SJSA1 (cell line): ENCODE results near the gene LCK. TPM values are rescaled to one million over a fixed set of nuclear protein-coding genes. Genes with fewer than 3 reads are reported as not detected.
"Not testable (repeated sequence)": the region's sequence is repeated elsewhere in the genome, so short reads cannot be mapped to it uniquely, and the experiment has no call there.

ENCODE experiments used
- DNase-seq, 2 experiments: peaks; one replicate each; pipeline ENCODE4 v3.0.0-alpha.2; 2015 to 2020; ENCODE audit warnings: low spot score in 2 of 2, low read depth in 1 of 2
- H3K27ac ChIP-seq: fragments of 250-450 bp; sonication (Bioruptor Pico); 2 replicates; pipeline ENCODE4 v1.5.1; 2020; ENCODE audit warnings: mild to moderate bottlenecking, moderate library complexity
- H3K27me3 ChIP-seq: fragments of 250-450 bp; sonication (Bioruptor Pico); replicated peaks from 2 replicates; pipeline ENCODE4 v1.5.1; 2020; ENCODE audit warnings: mild to moderate bottlenecking, moderate library complexity
- H3K36me3 ChIP-seq: fragments of 250-450 bp; sonication (Bioruptor Pico); 2 replicates; pipeline ENCODE4 v1.5.1; 2020; ENCODE audit warnings: mild to moderate bottlenecking
- H3K4me1 ChIP-seq: fragments of 250-450 bp; sonication (Bioruptor Pico); replicated peaks from 2 replicates; pipeline ENCODE4 v1.6.1; 2021; ENCODE audit warnings: mild to moderate bottlenecking
- H3K4me3 ChIP-seq: fragments of 250-450 bp; sonication (Bioruptor Pico); 2 replicates; pipeline ENCODE4 v1.5.1; 2020; ENCODE audit warnings: mild to moderate bottlenecking
- H3K9me3 ChIP-seq: fragments of 250-450 bp; sonication (Bioruptor Pico); replicated peaks from 2 replicates; pipeline ENCODE4 v1.5.1; 2020; ENCODE audit warnings: mild to moderate bottlenecking
- total RNA-seq: library from RNA; depleted of rRNA; stranded (reverse); fragments of >200 nt; shearing (Covaris generic); gene quantifications from 2 replicates; pipeline ENCODE4 v1.2.3, GENCODE V29; 2014

The LCK gene
- total RNA-seq, 1 experiment from 2014 or later, result not detected

GRCh38 chr1:32273391-32274208 lies 22.5 kb downstream of the LCK start:
- no peaks in the 10 kb centered on the region for H3K36me3 ChIP-seq
- H3K4me1 ChIP-seq, result peaks cover 9% of the 10 kb centered on the region
- peak in 1 of 2 experiments; percentile 47 for DNase-seq
- no peaks in the 10 kb centered on the region for H3K9me3 ChIP-seq
- no peak overlapping the region for H3K27ac ChIP-seq
- H3K4me3 ChIP-seq, result no peak overlapping the region
- H3K27me3 ChIP-seq, result no peaks in the 10 kb centered on the region

DNA sequence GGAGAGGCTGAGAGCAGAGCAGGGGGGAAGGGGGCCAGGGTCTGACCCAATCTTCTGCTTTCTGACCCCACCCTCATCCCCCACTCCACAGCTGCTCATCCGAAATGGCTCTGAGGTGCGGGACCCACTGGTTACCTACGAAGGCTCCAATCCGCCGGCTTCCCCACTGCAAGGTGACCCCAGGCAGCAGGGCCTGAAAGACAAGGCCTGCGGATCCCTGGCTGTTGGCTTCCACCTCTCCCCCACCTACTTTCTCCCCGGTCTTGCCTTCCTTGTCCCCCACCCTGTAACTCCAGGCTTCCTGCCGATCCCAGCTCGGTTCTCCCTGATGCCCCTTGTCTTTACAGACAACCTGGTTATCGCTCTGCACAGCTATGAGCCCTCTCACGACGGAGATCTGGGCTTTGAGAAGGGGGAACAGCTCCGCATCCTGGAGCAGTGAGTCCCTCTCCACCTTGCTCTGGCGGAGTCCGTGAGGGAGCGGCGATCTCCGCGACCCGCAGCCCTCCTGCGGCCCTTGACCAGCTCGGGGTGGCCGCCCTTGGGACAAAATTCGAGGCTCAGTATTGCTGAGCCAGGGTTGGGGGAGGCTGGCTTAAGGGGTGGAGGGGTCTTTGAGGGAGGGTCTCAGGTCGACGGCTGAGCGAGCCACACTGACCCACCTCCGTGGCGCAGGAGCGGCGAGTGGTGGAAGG lies 23.7 kb downstream of the LCK start:
- Histone ChIP-seq H3K4me3 (no peak overlapping the region), H3K9me3 (no peaks in the 10 kb centered on the region), H3K36me3 (no peaks in the 10 kb centered on the region), H3K27me3 (no peaks in the 10 kb centered on the region), H3K4me1 (peaks cover 9% of the 10 kb centered on the region), H3K27ac (no peak overlapping the region)
- DNase-seq, result no peak

GRCh38 chr1:32275424-32275823 lies 24.4 kb downstream of the LCK start:
- DNase-seq, result no peak
- Histone ChIP-seq H3K27me3 (no peaks in the 10 kb centered on the region), H3K9me3 (no peaks in the 10 kb centered on the region), H3K36me3 (no peaks in the 10 kb centered on the region), H3K4me1 (peaks cover 9% of the 10 kb centered on the region), H3K4me3 (no peak overlapping the region), H3K27ac (no peak overlapping the region)

- no peak overlapping the region for H3K27ac ChIP-seq
- no peaks in the 10 kb centered on the region for H3K27me3 ChIP-seq
- H3K4me3 ChIP-seq, result no peak overlapping the region
- H3K4me1 ChIP-seq, result peaks cover 9% of the 10 kb centered on the region
- no peaks in the 10 kb centered on the region for H3K9me3 ChIP-seq
- H3K36me3 ChIP-seq, result no peaks in the 10 kb centered on the region
- DNase-seq, result no peak
These were observed 25.1 kb downstream of the LCK start for GRCh38 chr1:32276032-32276782.

DNA sequence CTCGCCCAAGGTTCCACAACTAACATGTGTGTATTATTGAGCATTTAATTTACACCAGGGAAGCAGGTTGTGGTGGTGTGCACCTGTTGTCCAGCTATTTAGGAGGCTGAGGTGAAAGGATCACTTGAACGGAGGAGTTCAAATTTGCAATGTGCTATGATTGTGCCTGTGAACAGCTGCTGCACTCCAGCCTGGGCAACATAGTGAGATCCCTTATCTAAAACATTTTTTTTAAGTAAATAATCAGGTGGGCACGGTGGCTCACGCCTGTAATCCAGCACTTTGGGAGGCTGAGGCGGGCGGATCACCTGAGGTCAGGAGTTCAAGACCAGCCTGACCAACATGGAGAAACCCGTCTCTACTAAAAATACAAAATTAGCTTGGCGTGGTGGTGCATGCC lies 33.7 kb downstream of the LCK start:
- not testable (repeated sequence) for DNase-seq, H3K36me3 ChIP-seq, H3K9me3 ChIP-seq, H3K4me1 ChIP-seq, H3K27ac ChIP-seq, H3K4me3 ChIP-seq, H3K27me3 ChIP-seq

GRCh38 chr1:32285658-32286057 lies 34.6 kb downstream of the LCK start:
- Histone ChIP-seq H3K4me1 (peaks cover under 1% of the 10 kb centered on the region), H3K27me3 (no peaks in the 10 kb centered on the region), H3K4me3 (no peak overlapping the region), H3K27ac (no peak overlapping the region), H3K36me3 (no peaks in the 10 kb centered on the region), H3K9me3 (no peaks in the 10 kb centered on the region)
- no peak for DNase-seq

- no peak for DNase-seq
- Histone ChIP-seq H3K4me1 (peaks cover 11% of the 10 kb centered on the region), H3K4me3 (no peak overlapping the region), H3K27ac (no peak overlapping the region), H3K27me3 (no peaks in the 10 kb centered on the region), H3K36me3 (no peaks in the 10 kb centered on the region), H3K9me3 (no peaks in the 10 kb centered on the region)
These were observed 35.7 kb downstream of the LCK start for GRCh38 chr1:32286763-32287162.

GRCh38 chr1:32289256-32289655 lies 38.2 kb downstream of the LCK start:
- H3K27ac ChIP-seq, result no peak overlapping the region
- no peak for DNase-seq
- H3K27me3 ChIP-seq, result no peaks in the 10 kb centered on the region
- peaks cover 17% of the 10 kb centered on the region for H3K4me1 ChIP-seq
- H3K36me3 ChIP-seq, result peaks cover 19% of the 10 kb centered on the region
- H3K9me3 ChIP-seq, result no peaks in the 10 kb centered on the region
- H3K4me3 ChIP-seq, result no peak overlapping the region

- H3K4me1 ChIP-seq, result peaks cover 17% of the 10 kb centered on the region
- H3K9me3 ChIP-seq, result no peaks in the 10 kb centered on the region
- DNase-seq, result peak; percentile 51 to 55
- peak overlapping the region; percentile 85 for H3K4me3 ChIP-seq
- H3K27ac ChIP-seq, result peak overlapping the region; percentile 67
- H3K36me3 ChIP-seq, result peaks cover 28% of the 10 kb centered on the region
- no peaks in the 10 kb centered on the region for H3K27me3 ChIP-seq
These were observed 40.2 kb downstream of the LCK start for GRCh38 chr1:32291145-32291707.

DNA sequence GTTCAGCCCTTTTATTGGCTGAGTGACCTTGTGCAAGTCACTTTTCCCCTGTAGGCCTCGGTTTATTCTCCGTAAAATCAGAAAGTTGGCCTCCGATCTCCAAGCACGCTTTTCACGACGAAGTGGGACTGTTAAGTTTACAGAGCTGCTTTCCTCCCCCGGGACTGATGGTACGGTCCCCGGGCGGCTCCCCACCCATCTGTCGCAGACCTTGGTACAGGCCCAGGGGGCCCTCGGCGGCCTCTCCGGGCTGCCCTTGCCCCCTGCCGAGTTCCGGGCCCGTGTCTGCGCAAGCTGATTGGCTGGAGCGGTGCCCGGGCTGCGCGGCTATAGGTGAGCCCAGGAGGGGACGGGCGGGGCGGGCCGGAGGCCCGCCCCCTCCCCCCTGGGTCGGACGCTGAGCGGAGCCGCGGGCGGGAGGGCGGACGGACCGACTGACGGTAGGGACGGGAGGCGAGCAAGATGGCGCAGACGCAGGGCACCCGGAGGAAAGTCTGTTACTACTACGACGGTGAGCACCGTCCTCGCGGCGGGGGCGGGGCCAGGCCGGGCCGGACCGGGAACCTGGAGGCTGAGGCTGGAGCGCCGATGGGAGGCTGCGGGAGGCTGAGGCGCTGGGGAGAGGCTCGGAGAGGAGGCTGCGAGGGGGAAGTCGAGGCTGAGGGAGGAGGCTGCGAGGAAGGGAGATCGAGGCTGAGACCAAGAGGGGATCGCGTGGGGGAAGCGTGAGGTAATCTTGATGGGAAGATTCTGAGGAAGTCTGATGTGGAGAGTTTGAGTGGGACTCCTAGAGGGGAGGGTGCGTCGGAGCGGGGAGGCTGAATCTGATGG lies 40.9 kb downstream of the LCK start, which contains the start of gene HDAC1:
HDAC1 (plus strand) TSS at position 376 of the 831 bp plus-strand sequence; CDS start at position 463, 87 bp downstream.
- peak within 1 kb of the TSS; percentile 85 for H3K4me3 ChIP-seq

DNA sequence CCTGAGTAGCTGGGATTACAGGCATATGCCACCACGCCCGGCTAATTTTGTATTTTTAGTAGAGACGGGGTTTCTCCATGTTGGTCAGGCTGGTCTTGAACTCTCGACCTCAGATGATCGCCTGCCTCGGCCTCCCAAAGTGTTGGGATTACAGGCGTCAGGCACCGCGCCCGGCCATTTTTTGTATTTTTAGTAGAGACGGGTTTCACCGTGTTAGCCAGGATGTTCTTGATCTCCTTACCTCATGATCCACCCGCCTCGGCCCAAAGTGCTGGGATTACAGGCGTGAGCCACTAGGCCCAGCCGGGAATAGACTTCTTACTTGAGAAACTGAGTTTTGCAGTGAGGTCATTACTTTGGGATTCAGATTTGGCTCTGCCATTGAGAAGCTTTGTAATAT lies 47.1 kb downstream of the LCK start:
- H3K27me3 ChIP-seq, H3K4me3 ChIP-seq, DNase-seq, H3K4me1 ChIP-seq, H3K9me3 ChIP-seq, H3K27ac ChIP-seq: not testable (repeated sequence)
- H3K36me3 ChIP-seq, result peaks cover 54% of the 10 kb centered on the region

More for the DNA sequence above, 40.9 kb downstream of the LCK start, which contains the start of gene HDAC1:
- peaks cover 28% of the 10 kb centered on the region for H3K36me3 ChIP-seq
- H3K4me1 ChIP-seq, result peaks cover 17% of the 10 kb centered on the region
- no peaks in the 10 kb centered on the region for H3K9me3 ChIP-seq
- no peaks in the 10 kb centered on the region for H3K27me3 ChIP-seq
- H3K27ac ChIP-seq, result peak within 1 kb of the TSS; percentile 67
- peak; percentile 98 to 99 for DNase-seq

GRCh38 chr1:32299327-32299726 lies 48.3 kb downstream of the LCK start:
- no peak for DNase-seq
- H3K36me3 ChIP-seq, result peaks cover 55% of the 10 kb centered on the region
- H3K27me3 ChIP-seq, result no peaks in the 10 kb centered on the region
- H3K4me1 ChIP-seq, result no peaks in the 10 kb centered on the region
- H3K4me3 ChIP-seq, result no peak overlapping the region
- H3K9me3 ChIP-seq, result no peaks in the 10 kb centered on the region
- H3K27ac ChIP-seq, result no peak overlapping the region

- no peaks in the 10 kb centered on the region for H3K4me1 ChIP-seq
- H3K9me3 ChIP-seq, result no peaks in the 10 kb centered on the region
- no peak overlapping the region for H3K4me3 ChIP-seq
- H3K27ac ChIP-seq, result no peak overlapping the region
- no peak for DNase-seq
- no peaks in the 10 kb centered on the region for H3K27me3 ChIP-seq
- H3K36me3 ChIP-seq, result peaks cover 75% of the 10 kb centered on the region
These were observed 52.3 kb downstream of the LCK start for GRCh38 chr1:32303358-32303757.
